Activated T-helper 1 cell treated with anti-CD3 and anti-CD28 coated beads, Interleukin-2, amount 50 U/mL, for 16 hours (primary cell): Measurements from ENCODE around the gene LGR6.

Experiments used
- DNase-seq, 2 donors: peaks; one replicate each; pipeline ENCODE4 v3.0.0-alpha.2; 2020; ENCODE audit warnings: low read depth in 1 of 2, low spot score in 1 of 2

LGR6 gene

GRCh38 chr1:202283379-202283844 is 89.8 kb downstream of the LGR6 start:
- no peak for DNase-seq

GRCh38 chr1:202283991-202284390 is 90.4 kb downstream of the LGR6 start:
- no peak for DNase-seq

- no peak for DNase-seq
Measured at GRCh38 chr1:202285908-202286307, 92.3 kb downstream of the LGR6 start.

GRCh38 chr1:202286622-202287097 is 93.1 kb downstream of the LGR6 start:
- DNase-seq, result no peak

GRCh38 chr1:202287196-202287595 is 93.6 kb downstream of the LGR6 start:
- no peak for DNase-seq

GRCh38 chr1:202288177-202288576 is 94.6 kb downstream of the LGR6 start:
- no peak for DNase-seq

GRCh38 chr1:202289009-202289408 is 95.4 kb downstream of the LGR6 start:
- DNase-seq, result no peak

- DNase-seq, result no peak
Measured at GRCh38 chr1:202291001-202291400, 97.4 kb downstream of the LGR6 start.

GRCh38 chr1:202291961-202292712 is 98.5 kb downstream of the LGR6 start:
- no peak for DNase-seq

GRCh38 chr1:202292773-202293172 is 99.2 kb downstream of the LGR6 start:
- no peak for DNase-seq

- DNase-seq, result no peak
Measured at GRCh38 chr1:202293569-202293968, 100.0 kb downstream of the LGR6 start.

- DNase-seq, result no peak
Measured at GRCh38 chr1:202302166-202302565, 108.6 kb downstream of the LGR6 start.

GRCh38 chr1:202304375-202304774 is 110.8 kb downstream of the LGR6 start:
- no peak for DNase-seq

- no peak for DNase-seq
Measured at GRCh38 chr1:202305168-202305567, 111.6 kb downstream of the LGR6 start.

- DNase-seq, result no peak
Measured at GRCh38 chr1:202306535-202307345, 113.1 kb downstream of the LGR6 start.

- no peak for DNase-seq
Measured at GRCh38 chr1:202310071-202310725, 116.6 kb downstream of the LGR6 start.

- DNase-seq, result no peak
Measured at GRCh38 chr1:202310746-202311145, 117.1 kb downstream of the LGR6 start.

GRCh38 chr1:202311875-202312635 is 118.5 kb downstream of the LGR6 start:
- no peak for DNase-seq

- peak; percentile 50 to 57 for DNase-seq
Measured at GRCh38 chr1:202315576-202316168, 122.1 kb downstream of the LGR6 start.

- DNase-seq, result no peak
Measured at GRCh38 chr1:202316186-202316585, 122.6 kb downstream of the LGR6 start.
